ENCODE data around the gene PRKG1. TPM values are rescaled to one million over a fixed set of nuclear protein-coding genes. Genes with fewer than 3 reads are reported as not detected.
"Not testable (repeated sequence)": the region's sequence is repeated elsewhere in the genome, so short reads cannot be mapped to it uniquely, and the experiment has no call there.

PRKG1 gene
- total RNA-seq, 2 donors from 2014 or later, result 1.3 to 2.7 TPM

- WGBS, 2 experiments (ENCODE audit: insufficient coverage in 1 of 2, insufficient read length in 1 of 2), result 67 to 86% methylated on average over 2 to 5 of the region's 5 CpGs
- H3K9me3 Mint-ChIP-seq, result peaks cover 21% of the 10 kb centered on the region
Measured at GRCh38 chr10:51281387-51281786, 207.1 kb downstream of the PRKG1 start.

GRCh38 chr10:51285601-51286000 lies 211.3 kb downstream of the PRKG1 start:
- H3K4me1 Mint-ChIP-seq, result peaks cover 17% of the 10 kb centered on the region
- peaks cover 10% of the 10 kb centered on the region for H3K9me3 Mint-ChIP-seq
- no peaks in the 10 kb centered on the region for H3K36me3 Mint-ChIP-seq (ENCODE audit: low read depth)
- H3K27me3 Mint-ChIP-seq (ENCODE audit: insufficient read depth), result no peaks in the 10 kb centered on the region
- 92 to 97% methylated on average over 3 of the region's 3 CpGs for WGBS, 2 experiments (ENCODE audit: insufficient coverage in 1 of 2, insufficient read length in 1 of 2)
- no peak overlapping the region for H3K27ac ChIP-seq (ENCODE audit: low read depth, low read length)
- no peak overlapping the region for H3K4me3 ChIP-seq (ENCODE audit: low read length)
- peaks cover 10% of the 10 kb centered on the region for H3K4me1 ChIP-seq (ENCODE audit: control insufficient read depth, insufficient read depth, low read length)
- H3K36me3 ChIP-seq (ENCODE audit: control insufficient read depth, insufficient read depth, low read length), result no peaks in the 10 kb centered on the region
- no peaks in the 10 kb centered on the region for H3K9me3 ChIP-seq (ENCODE audit: control insufficient read depth, low read length)
- no peaks in the 10 kb centered on the region for H3K27me3 ChIP-seq (ENCODE audit: control insufficient read depth, insufficient read depth, low read length, poor library complexity, severe bottlenecking)
- H3K4me3 Mint-ChIP-seq, result no peak overlapping the region
- no peak for DNase-seq
- TF ChIP-seq CTCF (conservative IDR thresholded peaks at IDR 0.05), result no peak
- no peak overlapping the region for H3K27ac Mint-ChIP-seq
- no peak overlapping the region for H3K9ac ChIP-seq (ENCODE audit: extremely low read depth, low read length, poor library complexity, severe bottlenecking)

More at GRCh38 chr10:51281387-51281786, 207.1 kb downstream of the PRKG1 start:
- H3K27ac ChIP-seq (ENCODE audit: low read depth, low read length); H3K27me3 Mint-ChIP-seq (ENCODE audit: insufficient read depth); H3K9ac ChIP-seq (ENCODE audit: extremely low read depth, low read length, poor library complexity, severe bottlenecking); DNase-seq; H3K27ac Mint-ChIP-seq; H3K4me3 ChIP-seq (ENCODE audit: low read length); H3K4me3 Mint-ChIP-seq; H3K9me3 ChIP-seq (ENCODE audit: control insufficient read depth, low read length); H3K27me3 ChIP-seq (ENCODE audit: control insufficient read depth, insufficient read depth, low read length, poor library complexity, severe bottlenecking); H3K36me3 ChIP-seq (ENCODE audit: control insufficient read depth, insufficient read depth, low read length); H3K36me3 Mint-ChIP-seq (ENCODE audit: low read depth): not testable (repeated sequence)
- peaks cover 17% of the 10 kb centered on the region for H3K4me1 Mint-ChIP-seq
- H3K4me1 ChIP-seq (ENCODE audit: control insufficient read depth, insufficient read depth, low read length), result peaks cover 10% of the 10 kb centered on the region

- Histone ChIP-seq H3K4me1 (ENCODE audit: control insufficient read depth, insufficient read depth, low read length) (peaks cover 2% of the 10 kb centered on the region), H3K27ac (ENCODE audit: low read depth, low read length) (no peak overlapping the region), H3K36me3 (ENCODE audit: control insufficient read depth, insufficient read depth, low read length) (no peaks in the 10 kb centered on the region), H3K27me3 (ENCODE audit: control insufficient read depth, insufficient read depth, low read length, poor library complexity, severe bottlenecking) (no peaks in the 10 kb centered on the region), H3K4me3 (ENCODE audit: low read length) (no peak overlapping the region), H3K9me3 (ENCODE audit: control insufficient read depth, low read length) (no peaks in the 10 kb centered on the region), H3K9ac (ENCODE audit: extremely low read depth, low read length, poor library complexity, severe bottlenecking) (no peak overlapping the region)
- no peak for DNase-seq
- H3K27ac Mint-ChIP-seq, result no peak overlapping the region
- H3K36me3 Mint-ChIP-seq (ENCODE audit: low read depth), result no peaks in the 10 kb centered on the region
- H3K4me1 Mint-ChIP-seq, result peaks cover 2% of the 10 kb centered on the region
- H3K27me3 Mint-ChIP-seq (ENCODE audit: insufficient read depth), result no peaks in the 10 kb centered on the region
- H3K9me3 Mint-ChIP-seq, result no peaks in the 10 kb centered on the region
- TF ChIP-seq CTCF (conservative IDR thresholded peaks at IDR 0.05), result no peak
- no peak overlapping the region for H3K4me3 Mint-ChIP-seq
Measured at GRCh38 chr10:51288511-51288910, 214.2 kb downstream of the PRKG1 start.

- Histone ChIP-seq H3K27me3 (ENCODE audit: control insufficient read depth, insufficient read depth, low read length, poor library complexity, severe bottlenecking) (no peaks in the 10 kb centered on the region), H3K9ac (ENCODE audit: extremely low read depth, low read length, poor library complexity, severe bottlenecking) (no peak overlapping the region), H3K27ac (ENCODE audit: low read depth, low read length) (no peak overlapping the region), H3K9me3 (ENCODE audit: control insufficient read depth, low read length) (no peaks in the 10 kb centered on the region), H3K4me3 (ENCODE audit: low read length) (no peak overlapping the region), H3K36me3 (ENCODE audit: control insufficient read depth, insufficient read depth, low read length) (no peaks in the 10 kb centered on the region), H3K4me1 (ENCODE audit: control insufficient read depth, insufficient read depth, low read length) (no peaks in the 10 kb centered on the region)
- no peak overlapping the region for H3K4me3 Mint-ChIP-seq
- H3K27ac Mint-ChIP-seq, result no peak overlapping the region
- H3K9me3 Mint-ChIP-seq, result no peaks in the 10 kb centered on the region
- WGBS, 2 experiments (ENCODE audit: insufficient coverage in 1 of 2, insufficient read length in 1 of 2), result 88% methylated on average over 1 of the region's 1 CpG
- no peak for DNase-seq
- no peak for TF ChIP-seq CTCF (conservative IDR thresholded peaks at IDR 0.05)
- no peaks in the 10 kb centered on the region for H3K36me3 Mint-ChIP-seq (ENCODE audit: low read depth)
- H3K27me3 Mint-ChIP-seq (ENCODE audit: insufficient read depth), result no peaks in the 10 kb centered on the region
- H3K4me1 Mint-ChIP-seq, result no peaks in the 10 kb centered on the region
Measured at GRCh38 chr10:51289519-51289918, 215.2 kb downstream of the PRKG1 start.
